Measurements from ENCODE around the gene SRP19. TPM values are rescaled to one million over a fixed set of nuclear protein-coding genes. Genes with fewer than 3 reads are reported as not detected.

The SRP19 gene
- total and polyA plus RNA-seq, 9 of the 15 experiments (the other 6 are each of a cell fraction or from before 2014, with no cell fraction given) = 52.3 to 357 (median 146) TPM

DNA sequence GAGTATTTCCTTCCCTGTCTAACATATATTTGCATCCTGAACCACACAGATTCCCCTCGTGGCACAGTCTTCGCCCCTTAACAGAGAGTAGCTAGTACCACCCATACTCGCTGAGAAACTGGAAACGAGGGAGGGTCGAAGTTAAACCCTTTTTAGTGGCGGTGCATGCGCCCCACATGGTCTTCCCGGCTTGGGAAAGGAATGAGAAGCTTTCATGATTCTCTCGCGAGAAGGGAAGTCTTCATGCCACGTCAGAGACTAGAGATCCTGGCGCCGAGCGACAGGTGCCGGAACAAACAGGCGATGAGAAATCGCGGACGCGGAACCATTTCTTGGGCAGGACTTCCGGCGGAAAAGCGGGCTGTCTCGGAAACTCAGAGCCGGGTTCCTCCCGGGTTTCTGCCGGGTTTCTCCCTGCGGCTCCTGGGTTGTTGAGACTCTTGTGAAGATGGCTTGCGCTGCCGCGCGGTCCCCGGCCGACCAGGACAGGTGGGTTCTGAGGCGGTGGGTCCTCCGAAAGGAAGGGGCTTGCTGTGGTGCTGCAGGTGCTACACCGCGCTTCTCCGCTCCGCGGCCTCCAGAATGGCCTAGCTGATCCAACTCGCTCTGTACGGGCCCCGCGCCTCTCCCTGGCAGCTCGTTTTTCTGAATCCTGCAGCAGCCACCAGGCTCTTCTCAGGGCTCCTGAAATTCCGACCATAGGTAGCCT lies at the start of gene SRP19 (continued):
- TF ChIP-seq, protein P1, sequence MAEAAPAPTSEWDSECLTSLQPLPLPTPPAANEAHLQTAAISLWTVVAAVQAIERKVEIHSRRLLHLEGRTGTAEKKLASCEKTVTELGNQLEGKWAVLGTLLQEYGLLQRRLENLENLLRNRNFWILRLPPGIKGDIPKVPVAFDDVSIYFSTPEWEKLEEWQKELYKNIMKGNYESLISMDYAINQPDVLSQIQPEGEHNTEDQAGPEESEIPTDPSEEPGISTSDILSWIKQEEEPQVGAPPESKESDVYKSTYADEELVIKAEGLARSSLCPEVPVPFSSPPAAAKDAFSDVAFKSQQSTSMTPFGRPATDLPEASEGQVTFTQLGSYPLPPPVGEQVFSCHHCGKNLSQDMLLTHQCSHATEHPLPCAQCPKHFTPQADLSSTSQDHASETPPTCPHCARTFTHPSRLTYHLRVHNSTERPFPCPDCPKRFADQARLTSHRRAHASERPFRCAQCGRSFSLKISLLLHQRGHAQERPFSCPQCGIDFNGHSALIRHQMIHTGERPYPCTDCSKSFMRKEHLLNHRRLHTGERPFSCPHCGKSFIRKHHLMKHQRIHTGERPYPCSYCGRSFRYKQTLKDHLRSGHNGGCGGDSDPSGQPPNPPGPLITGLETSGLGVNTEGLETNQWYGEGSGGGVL (CRISPR knock-in tag; IDR thresholded peaks at IDR 0.05) = no peak
- TF ChIP-seq ZNF561 (CRISPR knock-in tag; conservative IDR thresholded peaks at IDR 0.05) = no peak
- no peak for TF ChIP-seq ETS2 (tag; IDR thresholded peaks at IDR 0.05; ENCODE audit: borderline replicate concordance, poor library complexity, severe bottlenecking)
- TF ChIP-seq, protein P2, sequence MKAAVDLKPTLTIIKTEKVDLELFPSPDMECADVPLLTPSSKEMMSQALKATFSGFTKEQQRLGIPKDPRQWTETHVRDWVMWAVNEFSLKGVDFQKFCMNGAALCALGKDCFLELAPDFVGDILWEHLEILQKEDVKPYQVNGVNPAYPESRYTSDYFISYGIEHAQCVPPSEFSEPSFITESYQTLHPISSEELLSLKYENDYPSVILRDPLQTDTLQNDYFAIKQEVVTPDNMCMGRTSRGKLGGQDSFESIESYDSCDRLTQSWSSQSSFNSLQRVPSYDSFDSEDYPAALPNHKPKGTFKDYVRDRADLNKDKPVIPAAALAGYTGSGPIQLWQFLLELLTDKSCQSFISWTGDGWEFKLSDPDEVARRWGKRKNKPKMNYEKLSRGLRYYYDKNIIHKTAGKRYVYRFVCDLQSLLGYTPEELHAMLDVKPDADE (conservative IDR thresholded peaks at IDR 0.05; ENCODE audit: control insufficient read depth, low read depth, low read length) = 0 out of 2 replicates have a peak, but pooled peaks have one; percentile 52
- TF ChIP-seq NONO (IDR thresholded peaks at IDR 0.05; ENCODE audit: low read depth in 2 of 2, low read length in 1 of 2) = no peak
- no peak for TF ChIP-seq SMARCA5 (IDR thresholded peaks at IDR 0.05)
- no peak for TF ChIP-seq HDAC3 (IDR thresholded peaks at IDR 0.05; ENCODE audit: borderline replicate concordance, partially characterized antibody)
- TF ChIP-seq, protein P3, sequence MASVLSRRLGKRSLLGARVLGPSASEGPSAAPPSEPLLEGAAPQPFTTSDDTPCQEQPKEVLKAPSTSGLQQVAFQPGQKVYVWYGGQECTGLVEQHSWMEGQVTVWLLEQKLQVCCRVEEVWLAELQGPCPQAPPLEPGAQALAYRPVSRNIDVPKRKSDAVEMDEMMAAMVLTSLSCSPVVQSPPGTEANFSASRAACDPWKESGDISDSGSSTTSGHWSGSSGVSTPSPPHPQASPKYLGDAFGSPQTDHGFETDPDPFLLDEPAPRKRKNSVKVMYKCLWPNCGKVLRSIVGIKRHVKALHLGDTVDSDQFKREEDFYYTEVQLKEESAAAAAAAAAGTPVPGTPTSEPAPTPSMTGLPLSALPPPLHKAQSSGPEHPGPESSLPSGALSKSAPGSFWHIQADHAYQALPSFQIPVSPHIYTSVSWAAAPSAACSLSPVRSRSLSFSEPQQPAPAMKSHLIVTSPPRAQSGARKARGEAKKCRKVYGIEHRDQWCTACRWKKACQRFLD (CRISPR knock-in tag; IDR thresholded peaks at IDR 0.05) = peak; percentile 74; the same call in 1 of the 2 replicates
- TF ChIP-seq BRF1 (IDR thresholded peaks at IDR 0.05; ENCODE audit: borderline replicate concordance, extremely low read depth, insufficient read length) = no peak
- peak; percentile 96 for TF ChIP-seq EP400 (IDR thresholded peaks at IDR 0.05)
